H1 (cell line): ENCODE data around the gene NOL4L. TPM values are rescaled to one million over a fixed set of nuclear protein-coding genes. Genes with fewer than 3 reads are reported as not detected.

ENCODE experiments used
- CTCF ChIA-PET: fragments of 300-600 bp; sonication (Branson Sonifier 250); formaldehyde crosslinking; loops from one replicate; lab custom pipeline; 2021; ENCODE audit not compliant: partially characterized antibody; lab: Charles Lee
- POLR2A ChIA-PET: fragments of 300-600 bp; sonication (Branson Sonifier 250); formaldehyde crosslinking; loops from one replicate; lab custom pipeline; 2021; ENCODE audit warnings: inconsistent platforms; ENCODE audit not compliant: partially characterized antibody; lab: Charles Lee
- DNase-seq, 2 experiments: peaks; one replicate each; pipeline versions ENCODE4 v3.0.0 to v3.0.0-alpha.2; 2010 to 2022; ENCODE audit warnings: low spot score in 2 of 2, low read depth in 1 of 2, mixed read lengths in 1 of 2
- FAIRE-seq: peaks from 2 replicates; lab custom pipeline; 2011; peaks lifted over from hg19 to GRCh38; lab: Jason Lieb, UNC
- H2AFZ ChIP-seq: 2 replicates; pipeline ENCODE4 v1.8.1; 2012; ENCODE audit warnings: low read length, inconsistent platforms
- H2AK5ac ChIP-seq: 2 replicates; pipeline ENCODE4 v1.6.1; 2013; ENCODE audit warnings: low read depth, low read length
- H2BK120ac ChIP-seq: replicated peaks from 2 replicates; pipeline ENCODE3; 2013; ENCODE audit warnings: low read depth, low read length, inconsistent platforms
- H2BK12ac ChIP-seq: 2 replicates; pipeline ENCODE4 v1.6.1; 2013; ENCODE audit warnings: low read depth, low read length
- H2BK15ac ChIP-seq: 2 replicates; pipeline ENCODE4 v1.6.1; 2013; ENCODE audit warnings: low read length
- H2BK20ac ChIP-seq: 2 replicates; pipeline ENCODE4 v1.6.1; 2013; ENCODE audit warnings: low read length
- H2BK5ac ChIP-seq: 2 replicates; pipeline ENCODE4 v1.6.1; 2013; ENCODE audit warnings: low read depth, low read length
- H3K14ac ChIP-seq: 2 replicates; pipeline ENCODE4 v1.6.1; 2013; ENCODE audit warnings: inconsistent platforms; ENCODE audit not compliant: insufficient read length
- H3K18ac ChIP-seq: 2 replicates; pipeline ENCODE4 v1.6.1; 2013; ENCODE audit warnings: low read length; ENCODE audit errors: extremely low read depth
- H3K23ac ChIP-seq: 2 replicates; pipeline ENCODE4 v1.6.1; 2013; ENCODE audit warnings: inconsistent platforms; ENCODE audit not compliant: insufficient read length
- H3K23me2 ChIP-seq: 2 replicates; pipeline ENCODE4 v1.6.1; 2013; ENCODE audit warnings: low read depth, low read length
- H3K27ac ChIP-seq: 2 replicates; pipeline ENCODE4 v1.6.1; 2011; ENCODE audit warnings: low read depth, low read length, inconsistent platforms
- H3K27me3 ChIP-seq, 4 experiments: replicated peaks in 1 of 4; 1 replicate in 1 of 4; 2 replicates in 3 of 4; pipeline versions ENCODE4 v1.6.1 to v1.8.1; 2011 to 2013; ENCODE audit warnings: low read length in 3 of 4, mild to moderate bottlenecking in 3 of 4, inconsistent platforms in 2 of 4, mixed read lengths in 2 of 4, moderate library complexity in 1 of 4; ENCODE audit not compliant: control insufficient read depth in 3 of 4, insufficient read depth in 3 of 4; ENCODE audit errors: extremely low read depth in 1 of 4
- H3K36me3 ChIP-seq, 4 experiments: 2 replicates each; pipeline versions ENCODE4 v1.6.1 to v1.8.1; 2011 to 2013; ENCODE audit warnings: mild to moderate bottlenecking in 4 of 4, low read length in 3 of 4, moderate library complexity in 2 of 4, control low read depth in 1 of 4, inconsistent platforms in 1 of 4; ENCODE audit not compliant: insufficient read depth in 4 of 4, control insufficient read depth in 2 of 4
- H3K4ac ChIP-seq: replicated peaks from 2 replicates; pipeline ENCODE3; 2013; ENCODE audit warnings: low read length, low read depth, mixed read lengths, inconsistent platforms; ENCODE audit not compliant: insufficient read length
- H3K4me1 ChIP-seq, 4 experiments: replicated peaks in 1 of 4; 1 replicate in 1 of 4; 2 replicates in 3 of 4; pipeline versions ENCODE4 v1.6.1 to v1.8.1; 2011 to 2013; ENCODE audit warnings: low read length in 3 of 4, inconsistent platforms in 2 of 4, mixed read lengths in 1 of 4; ENCODE audit not compliant: insufficient read depth in 4 of 4, control insufficient read depth in 3 of 4
- H3K4me2 ChIP-seq, 2 experiments: 2 replicates each; pipeline versions ENCODE4 v1.6.1 to v1.8.1; 2011 to 2013; ENCODE audit warnings: low read depth in 2 of 2, low read length in 2 of 2, control low read depth in 1 of 2, inconsistent platforms in 1 of 2, mild to moderate bottlenecking in 1 of 2; ENCODE audit not compliant: insufficient read depth in 1 of 2
- H3K4me3 ChIP-seq, 4 experiments: fragments of 200-600, 300-600 bp in 1 of 4; sonication (generic), shearing (Covaris generic), sonication (Bioruptor Twin) in 1 of 4; 2 replicates each; pipeline versions ENCODE4 v1.5.1 to v1.8.1; 2011 to 2016; ENCODE audit warnings: low read length in 4 of 4, low read depth in 3 of 4, control low read depth in 2 of 4, inconsistent platforms in 2 of 4, mild to moderate bottlenecking in 2 of 4, mixed read lengths in 1 of 4, moderate library complexity in 1 of 4; ENCODE audit not compliant: insufficient read depth in 2 of 4; ENCODE audit errors: extremely low read depth in 1 of 4
- H3K56ac ChIP-seq: replicated peaks from 2 replicates; pipeline ENCODE3; 2013; ENCODE audit warnings: low read depth, mild to moderate bottlenecking, mixed read lengths, low read length, inconsistent platforms; ENCODE audit not compliant: insufficient read length
- H3K79me1 ChIP-seq: 2 replicates; pipeline ENCODE4 v1.6.1; 2013; ENCODE audit warnings: low read depth, low read length, control low read depth
- H3K79me2 ChIP-seq, 2 experiments: 2 replicates each; pipeline versions ENCODE4 v1.6.1 to v1.8.1; 2012 to 2013; ENCODE audit warnings: low read length in 2 of 2, mild to moderate bottlenecking in 2 of 2, inconsistent platforms in 1 of 2; ENCODE audit not compliant: insufficient read depth in 2 of 2, control insufficient read depth in 1 of 2
- H3K9ac ChIP-seq, 4 experiments: replicated peaks in 1 of 4; 1 replicate in 1 of 4; 2 replicates in 3 of 4; pipeline versions ENCODE4 v1.6.1 to v1.8.1; 2011 to 2013; ENCODE audit warnings: low read depth in 3 of 4, low read length in 3 of 4, control low read depth in 2 of 4, mild to moderate bottlenecking in 2 of 4, moderate library complexity in 2 of 4, inconsistent platforms in 1 of 4; ENCODE audit errors: extremely low read depth in 1 of 4
- H3K9me3 ChIP-seq, 2 experiments: 2 replicates each; pipeline versions ENCODE4 v1.6.1 to v1.8.1; 2012 to 2013; ENCODE audit warnings: mild to moderate bottlenecking in 2 of 2, moderate library complexity in 2 of 2, control low read depth in 1 of 2, inconsistent platforms in 1 of 2, low read depth in 1 of 2, low read length in 1 of 2, mixed read lengths in 1 of 2; ENCODE audit not compliant: insufficient read depth in 2 of 2
- H4K20me1 ChIP-seq, 2 experiments: replicated peaks in 1 of 2; 2 replicates each; pipeline versions ENCODE3 to v1.8.1; 2011 to 2013; ENCODE audit warnings: inconsistent platforms in 2 of 2, low read length in 2 of 2, mild to moderate bottlenecking in 1 of 2; ENCODE audit not compliant: insufficient read depth in 2 of 2, control insufficient read depth in 1 of 2
- H4K5ac ChIP-seq: 2 replicates; pipeline ENCODE4 v1.6.1; 2013; ENCODE audit warnings: low read length, low read depth, mixed read lengths, inconsistent platforms; ENCODE audit not compliant: insufficient read length
- H4K8ac ChIP-seq: 2 replicates; pipeline ENCODE4 v1.8.0; 2013; ENCODE audit warnings: mild to moderate bottlenecking, moderate library complexity, low read length, inconsistent platforms; ENCODE audit not compliant: insufficient read depth; ENCODE audit errors: extremely low read depth
- H4K91ac ChIP-seq: replicated peaks from 2 replicates; pipeline ENCODE3; 2013; ENCODE audit warnings: low read length, mixed read lengths, inconsistent platforms; ENCODE audit not compliant: insufficient read length
- BRCA1 ChIP-seq: IDR thresholded peaks from 2 replicates; pipeline ENCODE4 v1.6.1; 2012; ENCODE audit warnings: low read depth, low read length, improper control_type of control experiment
- EGR1 ChIP-seq: IDR thresholded peaks from 2 replicates; pipeline ENCODE4 v1.6.1; 2011; ENCODE audit warnings: low read depth, low read length, borderline replicate concordance
- SRF ChIP-seq: IDR thresholded peaks from 2 replicates; pipeline ENCODE4 v1.6.1; 2011; ENCODE audit warnings: mild to moderate bottlenecking, low read depth, low read length, moderate library complexity
- WGBS, 2 experiments: shearing (Covaris generic) in 1 of 2; methylation state at CpG; one replicate each; pipeline versions ENCODE4 v1.1.6 to v1.1.7; 2013 to 2015; ENCODE audit warnings: low lambda C conversion rate in 2 of 2, mixed read lengths in 2 of 2, inconsistent platforms in 1 of 2, low coverage in 1 of 2, missing lambda C conversion rate in 1 of 2; ENCODE audit not compliant: insufficient replicate concordance in 2 of 2, insufficient coverage in 1 of 2, insufficient read length in 1 of 2; ENCODE audit errors: extremely low coverage in 1 of 2, missing lambda C conversion rate in 1 of 2; 5-methylcytosine and 5-hydroxymethylcytosine counted together
- polyA plus RNA-seq, 7 experiments: library from polyadenylated mRNA; depleted of rRNA in 3 of 7; stranded (reverse) in 5 of 7; unstranded in 2 of 7; fragments of >200 nt in 5 of 7; fragments of 200-250 nt in 2 of 7; gene quantifications; 1 replicate in 5 of 7; 2 replicates in 1 of 7; 4 replicates in 1 of 7; pipeline versions ENCODE4 v1.2.1 to v1.2.3, GENCODE V29; 2011 to 2013; ENCODE audit warnings: missing spikeins in 2 of 7, mixed read lengths in 2 of 7
- total RNA-seq: library from RNA; stranded (reverse); fragmentation: NEBNext Ultra II Directional; extraction: Animal tissue kit (Norgen Biotek cat#: 25700); gene quantifications from 2 replicates; pipeline ENCODE4 v1.2.1, GENCODE V29; 2021

Gene NOL4L
- total and polyA plus RNA-seq, 2 of the 8 experiments (the other 6 are each of a cell fraction or from before 2014, with no cell fraction given) = 15.3 to 23.7 TPM

DNA sequence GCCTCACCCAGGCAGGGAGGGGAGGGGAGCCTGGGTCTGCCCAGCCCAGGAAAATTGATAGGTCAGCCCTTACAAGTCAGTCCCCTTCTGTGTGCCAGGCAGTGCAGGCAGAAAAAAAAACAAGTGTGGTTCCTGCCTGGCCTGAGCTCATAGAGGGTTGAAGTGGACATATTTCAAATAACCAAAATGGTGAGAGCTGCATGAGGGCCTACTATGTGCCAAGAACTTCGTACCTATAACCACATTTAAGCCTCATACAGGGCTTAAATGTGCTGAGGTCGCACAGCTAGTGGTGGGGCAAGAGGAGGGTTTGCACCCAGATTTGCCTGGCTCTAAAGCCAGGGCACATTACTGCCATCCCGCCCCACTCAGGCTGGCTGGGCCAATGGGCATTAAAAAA is 6.9 kb upstream of the NOL4L start:
- H2BK20ac ChIP-seq = no peak overlapping the region
- H3K9ac ChIP-seq = no peak overlapping the region
- H3K23ac ChIP-seq = no peak overlapping the region
- H3K36me3 ChIP-seq = no peaks in the 10 kb centered on the region
- H3K14ac ChIP-seq = no peak overlapping the region
- DNase-seq (no peak), FAIRE-seq (no peak)
- no peaks in the 10 kb centered on the region for H3K79me2 ChIP-seq
- H4K91ac ChIP-seq = no peak overlapping the region
- H3K27me3 ChIP-seq = peaks cover 0 to 12% (median 8%) of the 10 kb centered on the region in 4 experiments; a peak in 6 of 7 replicates
- H3K27ac ChIP-seq = no peak overlapping the region
- H4K5ac ChIP-seq = no peak overlapping the region
- no peak overlapping the region for H2BK120ac ChIP-seq
- H2BK15ac ChIP-seq = no peak overlapping the region
- H4K8ac ChIP-seq = no peak overlapping the region
- ChIA-PET CTCF (interaction anchor here (0.8 to 1.3 kb wide), 3 partner anchors 30 to 89 kb away, joined by 3 to 4 read pairs (median 3); no protein-coding TSS in a partner anchor), POLR2A (interaction anchor here (0.7 to 1.0 kb wide), 2 partner anchors 17 to 109 kb away, joined by 3 read pairs; no protein-coding TSS in a partner anchor)
- H2BK5ac ChIP-seq = no peak overlapping the region
- H3K56ac ChIP-seq = no peak overlapping the region
- H4K20me1 ChIP-seq = peaks cover 1 to 2% of the 10 kb centered on the region in 2 experiments
- no peak overlapping the region for H2BK12ac ChIP-seq
- no peaks in the 10 kb centered on the region for H3K79me1 ChIP-seq
- H3K9me3 ChIP-seq = no peaks in the 10 kb centered on the region
- H3K4ac ChIP-seq = no peak overlapping the region
- no peaks in the 10 kb centered on the region for H3K4me1 ChIP-seq
- TF ChIP-seq BRCA1 = no peak
- no peak for TF ChIP-seq EGR1
- no peak for TF ChIP-seq SRF
- 76% methylated on average over 3 of the region's 3 CpGs; no CpG with 5 or more reads in 1 of the 2 experiments for WGBS, 2 experiments
- no peak overlapping the region for H3K4me3 ChIP-seq
- no peak overlapping the region for H3K18ac ChIP-seq
- H3K4me2 ChIP-seq = no peak overlapping the region
- no peak overlapping the region for H2AK5ac ChIP-seq
- no peak overlapping the region for H2AFZ ChIP-seq
- no peaks in the 10 kb centered on the region for H3K23me2 ChIP-seq
